NCI-H146 (cell line): Measurements from ENCODE around the gene CIDEC.
"Not testable (repeated sequence)": the region's sequence is repeated elsewhere in the genome, so short reads cannot be mapped to it uniquely, and the experiment has no call there.

Source experiments
- DNase-seq: peaks from one replicate; lab custom pipeline; 2025; lab: John Stamatoyannopoulos, UW

Gene CIDEC

GRCh38 chr3:9901967-9902366 is 21.9 kb upstream of the CIDEC start:
- no peak for DNase-seq

GRCh38 chr3:9900965-9901415 is 20.9 kb upstream of the CIDEC start:
- DNase-seq, result not testable (repeated sequence)

GRCh38 chr3:9899289-9899791 is 19.3 kb upstream of the CIDEC start:
- no peak for DNase-seq

DNA sequence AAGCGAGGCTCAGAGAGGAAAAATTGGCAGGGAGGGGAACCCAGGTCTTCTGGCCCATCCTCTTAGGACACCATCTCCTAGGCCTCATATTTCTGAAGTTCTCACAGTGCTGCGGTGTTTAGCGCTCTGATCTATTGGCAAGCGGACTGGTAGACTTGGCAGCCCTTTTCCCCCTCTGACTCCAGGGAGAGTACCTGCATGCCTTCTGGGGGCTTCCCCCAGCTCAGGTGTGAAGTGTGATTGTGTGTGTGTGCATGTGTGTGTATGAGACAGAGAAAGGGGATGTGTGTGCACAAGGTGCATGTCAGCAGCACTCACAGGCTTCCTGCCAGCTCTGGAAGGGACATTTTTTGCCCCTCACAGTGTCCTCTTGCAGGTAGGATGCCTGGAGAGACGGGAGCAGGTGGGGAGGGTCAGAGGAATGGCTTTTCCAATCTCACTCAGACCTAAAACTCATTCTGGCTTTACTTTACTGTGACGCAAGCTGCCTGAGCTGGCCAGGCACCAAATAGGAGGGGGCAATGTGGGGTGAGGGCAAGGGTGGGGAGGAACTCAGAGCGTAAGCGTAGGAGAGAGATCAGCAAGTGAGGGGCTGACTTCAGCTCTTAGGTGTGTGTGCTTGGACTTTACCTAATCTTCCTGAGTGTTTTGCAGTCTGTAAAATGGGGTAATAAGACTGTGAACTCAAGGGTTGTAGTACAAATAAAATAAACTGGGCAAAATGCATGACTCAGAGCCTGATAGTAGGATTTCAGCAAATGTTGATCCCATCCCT is 18.6 kb upstream of the CIDEC start:
- DNase-seq, result no peak

- DNase-seq, result no peak
These were observed 17.6 kb upstream of the CIDEC start for GRCh38 chr3:9897408-9898372.

- not testable (repeated sequence) for DNase-seq
These were observed 16.8 kb upstream of the CIDEC start for GRCh38 chr3:9896755-9897407.

- not testable (repeated sequence) for DNase-seq
These were observed 15.7 kb upstream of the CIDEC start for GRCh38 chr3:9895715-9896114.

GRCh38 chr3:9893739-9894138 is 13.7 kb upstream of the CIDEC start:
- DNase-seq, result no peak

- DNase-seq, result no peak
These were observed 11.1 kb upstream of the CIDEC start for GRCh38 chr3:9891072-9891622.

DNA sequence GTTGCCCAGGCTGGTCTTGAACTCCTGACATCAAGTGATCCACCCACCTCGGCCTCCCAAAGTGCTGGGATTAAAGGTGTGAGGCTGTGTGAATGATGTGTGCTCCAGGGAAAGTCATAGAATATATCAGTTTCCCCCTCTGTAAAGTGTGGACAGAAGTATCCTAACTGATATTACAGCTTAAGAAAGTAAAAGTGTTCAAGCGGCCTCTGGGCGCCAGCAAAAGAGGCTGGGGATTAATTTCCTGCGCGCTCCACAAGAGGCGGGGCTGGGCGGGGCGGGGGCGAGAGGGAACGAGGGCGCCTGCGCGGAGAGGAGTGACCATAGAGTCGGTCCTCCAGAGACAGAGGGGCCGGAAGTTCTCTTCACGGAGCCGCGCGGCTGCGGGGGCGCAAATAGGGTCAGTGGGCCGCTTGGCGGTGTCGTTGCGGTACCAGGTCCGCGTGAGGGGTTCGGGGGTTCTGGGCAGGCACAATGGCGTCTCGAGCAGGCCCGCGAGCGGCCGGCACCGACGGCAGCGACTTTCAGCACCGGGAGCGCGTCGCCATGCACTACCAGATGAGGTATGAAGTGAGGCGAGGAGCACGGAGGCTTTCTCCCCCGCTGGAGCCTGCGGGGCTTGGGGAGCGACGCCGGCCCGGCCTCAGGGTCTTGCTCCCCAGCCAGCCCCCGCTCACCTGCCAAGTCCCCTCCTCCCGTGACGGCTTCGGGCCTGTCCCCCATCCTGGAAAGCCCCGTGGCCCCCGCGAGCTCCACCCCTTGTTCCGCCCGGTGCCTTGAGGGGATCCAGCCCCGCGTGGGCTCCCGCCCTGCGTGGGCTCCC is 10.4 kb upstream of the CIDEC start, which contains the start of gene JAGN1:
JAGN1 (plus strand) TSS at position 362 of the 823 bp plus-strand sequence; CDS start at position 475, 113 bp downstream.
- peak; percentile 76 for DNase-seq

DNA sequence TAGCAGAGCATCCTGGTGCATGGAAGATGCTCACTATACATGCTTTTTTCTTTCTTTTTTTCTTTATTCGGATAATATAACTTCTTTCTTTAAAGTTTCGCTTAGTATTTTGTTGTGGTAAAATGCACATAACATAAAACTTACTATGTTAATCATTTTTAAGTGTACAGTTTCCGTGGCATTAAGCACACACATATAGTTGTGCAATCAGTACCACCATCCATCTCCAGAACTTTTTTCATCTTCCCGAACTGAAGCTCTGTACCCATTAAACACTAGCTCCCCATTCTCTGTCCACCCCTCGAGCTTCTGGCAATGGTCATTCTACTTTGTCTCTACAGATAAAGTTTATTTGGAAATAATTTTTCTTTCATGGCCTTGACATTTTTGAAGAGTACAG is 9.4 kb upstream of the CIDEC start:
- no peak for DNase-seq

GRCh38 chr3:9888540-9888939 is 8.5 kb upstream of the CIDEC start:
- no peak for DNase-seq

- no peak for DNase-seq
These were observed 7.4 kb upstream of the CIDEC start for GRCh38 chr3:9887480-9887879.

- no peak for DNase-seq
These were observed 6.3 kb upstream of the CIDEC start for GRCh38 chr3:9886328-9886727.

DNA sequence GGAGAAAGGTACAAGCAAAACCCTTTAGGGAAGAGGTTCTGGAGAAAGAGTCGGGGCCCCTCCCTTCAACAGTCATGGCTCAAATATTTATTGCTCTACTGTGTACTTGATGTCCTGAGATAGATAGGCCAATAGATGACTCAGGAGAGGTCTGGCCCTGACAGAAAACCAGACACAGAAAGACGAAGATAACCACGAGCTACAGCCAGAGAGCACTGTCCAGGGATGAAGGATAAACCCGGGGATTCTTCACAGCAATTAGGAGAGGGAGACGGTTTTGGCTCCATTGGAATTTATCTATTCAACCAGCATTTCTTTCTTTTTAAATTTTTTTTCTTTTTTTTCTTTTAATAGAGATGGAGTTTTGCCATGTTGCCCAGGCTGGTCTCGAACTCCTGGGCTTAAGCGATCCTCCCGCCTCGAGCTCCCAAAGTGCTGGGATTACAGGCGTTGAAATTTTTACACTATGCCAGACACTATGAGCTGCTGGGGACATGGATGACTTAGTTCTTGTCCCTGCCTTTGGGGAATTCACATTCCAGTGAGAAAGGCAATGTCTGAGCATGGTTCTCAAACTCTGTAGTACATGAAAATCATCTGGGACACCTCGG is 4.6 kb upstream of the CIDEC start:
- DNase-seq, result no peak

DNA sequence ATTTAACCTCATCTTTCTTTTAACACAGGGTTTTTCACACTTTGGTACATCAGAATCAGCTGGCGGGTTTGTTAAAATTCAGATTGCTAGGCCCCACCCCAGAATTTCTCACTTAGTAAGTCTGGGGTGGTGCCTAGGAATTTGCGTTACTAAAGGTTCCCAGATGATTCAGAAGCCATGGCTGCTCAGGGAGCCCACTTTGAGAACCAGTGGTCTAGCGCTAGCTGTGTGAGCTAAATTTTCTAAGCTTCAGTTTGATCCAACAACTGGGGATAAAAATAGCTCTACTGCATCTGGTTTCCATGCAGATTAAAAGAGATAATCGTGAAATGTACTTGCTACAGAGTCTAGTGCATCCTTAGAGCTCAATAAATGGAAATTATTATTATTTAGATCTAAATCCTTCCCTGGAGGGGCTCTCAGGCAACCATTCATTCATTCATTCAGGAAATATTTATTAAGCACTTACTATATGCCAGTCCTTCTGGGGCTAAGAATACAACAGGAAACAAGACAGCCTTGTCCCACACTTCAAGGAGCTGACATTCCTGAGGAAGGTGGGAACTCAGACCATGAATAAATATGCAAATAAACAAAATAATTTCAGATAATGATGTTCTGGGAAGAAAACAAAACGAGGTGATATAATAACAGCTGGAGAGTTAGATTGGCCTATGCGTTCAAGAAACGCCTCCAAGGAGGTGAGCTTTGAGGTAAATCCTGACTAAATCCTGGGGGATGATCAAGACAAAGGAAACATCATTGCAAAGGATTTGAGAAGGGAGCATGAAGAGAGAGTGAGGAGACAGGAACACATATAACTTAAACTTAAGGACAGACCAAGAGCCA is 3.9 kb upstream of the CIDEC start:
- no peak for DNase-seq

DNA sequence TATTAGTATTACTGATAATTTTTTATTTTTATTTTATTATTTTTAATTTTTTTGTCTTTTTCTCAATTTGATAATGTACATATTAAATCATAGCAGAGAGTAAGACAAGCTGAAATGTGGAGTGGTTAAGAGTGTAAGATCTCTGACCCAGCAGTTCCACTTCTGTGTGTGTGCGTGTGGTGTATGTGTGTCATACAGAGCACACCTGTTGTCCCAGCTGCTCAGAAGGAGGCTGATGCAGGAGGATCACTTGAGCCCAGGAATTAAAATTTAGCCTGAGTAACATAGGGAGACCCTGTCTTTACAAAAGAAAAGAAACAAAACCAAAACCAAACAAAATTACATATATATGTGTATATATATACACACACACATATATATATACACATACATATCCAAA is 1.4 kb upstream of the CIDEC start:
- DNase-seq, result no peak

- DNase-seq, result no peak
These were observed 1.4 kb downstream of the CIDEC start for GRCh38 chr3:9878700-9879099.

GRCh38 chr3:9876991-9877390 is 3.1 kb downstream of the CIDEC start:
- no peak for DNase-seq
